Activated CD4-positive, CD25-positive, alpha-beta regulatory T cell treated with anti-CD3 and anti-CD28 coated beads, Interleukin-2, amount 50 U/mL, for 16 hours (primary cell): ENCODE results near the gene SPATA33.
"Not testable (repeated sequence)": the region's sequence is repeated elsewhere in the genome, so short reads cannot be mapped to it uniquely, and the experiment has no call there.

Experiments used
- DNase-seq: peaks from one replicate; pipeline ENCODE4 v3.0.0-alpha.2; 2020; ENCODE audit warnings: low read depth, low spot score

SPATA33 gene

DNA sequence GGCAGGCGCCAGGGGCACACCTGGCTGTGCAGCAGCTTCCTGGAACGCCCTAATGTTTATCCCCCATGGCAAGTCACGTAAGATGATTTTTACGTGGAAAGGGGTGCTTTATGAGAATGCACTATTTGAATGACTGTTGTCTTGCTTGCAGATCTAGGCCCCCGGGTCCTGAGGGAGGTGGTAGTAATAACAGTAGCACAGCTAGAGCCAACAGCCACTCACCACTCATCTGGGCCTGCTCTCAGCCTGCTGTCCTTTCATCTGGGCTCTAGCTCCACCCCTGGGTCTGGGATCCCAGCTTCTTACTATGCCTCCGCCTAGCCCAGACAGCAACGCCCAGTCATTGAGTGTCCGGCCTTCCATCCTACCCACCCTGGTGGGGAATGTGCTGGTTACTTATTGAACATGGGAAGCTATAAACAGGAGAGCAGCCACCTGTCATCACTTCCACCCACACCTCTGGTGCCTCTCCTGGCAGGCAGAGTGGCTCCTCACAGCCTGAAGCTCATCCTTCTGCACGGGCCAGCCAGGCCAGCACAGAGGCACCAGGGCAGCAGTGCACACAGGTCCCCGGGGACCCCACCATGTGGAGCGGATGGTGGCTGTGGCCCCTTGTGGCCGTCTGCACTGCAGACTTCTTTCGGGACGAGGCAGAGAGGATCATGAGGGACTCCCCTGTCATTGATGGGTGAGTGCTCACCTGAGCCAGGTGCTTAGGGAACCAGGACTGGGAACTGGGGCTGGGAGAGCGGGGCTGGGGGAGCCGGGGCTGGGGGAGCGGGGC, 27.6 kb upstream of the SPATA33 start:
- DNase-seq, result no peak

DNA sequence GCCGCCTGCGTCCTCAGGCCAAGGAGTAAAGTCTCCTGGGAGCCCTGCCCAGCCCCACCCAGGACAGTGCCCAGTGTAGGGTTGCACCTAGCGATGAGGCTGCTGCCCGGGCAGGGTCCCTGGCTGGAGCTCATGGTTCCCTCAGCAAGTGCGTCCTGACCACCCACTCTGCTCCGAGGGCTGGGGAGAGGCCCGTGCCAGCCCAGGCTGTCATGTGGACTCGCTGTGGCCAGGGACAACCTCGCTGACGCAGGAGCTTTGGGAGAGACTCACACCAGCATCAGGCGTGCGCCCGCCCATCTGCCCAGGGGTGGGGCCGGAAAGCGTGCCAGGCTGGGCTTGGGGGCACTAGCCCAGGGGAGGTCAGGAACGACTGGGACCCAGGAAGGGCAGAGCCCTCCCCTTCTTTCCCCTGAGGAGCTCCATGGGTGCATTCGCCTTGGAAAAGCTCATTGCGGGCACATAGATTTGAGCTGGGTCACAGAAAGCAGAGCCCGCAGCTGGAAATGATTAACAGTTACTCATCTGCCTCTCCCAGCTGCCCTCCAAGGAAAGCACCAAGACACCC, 24.5 kb upstream of the SPATA33 start:
- no peak for DNase-seq

DNA sequence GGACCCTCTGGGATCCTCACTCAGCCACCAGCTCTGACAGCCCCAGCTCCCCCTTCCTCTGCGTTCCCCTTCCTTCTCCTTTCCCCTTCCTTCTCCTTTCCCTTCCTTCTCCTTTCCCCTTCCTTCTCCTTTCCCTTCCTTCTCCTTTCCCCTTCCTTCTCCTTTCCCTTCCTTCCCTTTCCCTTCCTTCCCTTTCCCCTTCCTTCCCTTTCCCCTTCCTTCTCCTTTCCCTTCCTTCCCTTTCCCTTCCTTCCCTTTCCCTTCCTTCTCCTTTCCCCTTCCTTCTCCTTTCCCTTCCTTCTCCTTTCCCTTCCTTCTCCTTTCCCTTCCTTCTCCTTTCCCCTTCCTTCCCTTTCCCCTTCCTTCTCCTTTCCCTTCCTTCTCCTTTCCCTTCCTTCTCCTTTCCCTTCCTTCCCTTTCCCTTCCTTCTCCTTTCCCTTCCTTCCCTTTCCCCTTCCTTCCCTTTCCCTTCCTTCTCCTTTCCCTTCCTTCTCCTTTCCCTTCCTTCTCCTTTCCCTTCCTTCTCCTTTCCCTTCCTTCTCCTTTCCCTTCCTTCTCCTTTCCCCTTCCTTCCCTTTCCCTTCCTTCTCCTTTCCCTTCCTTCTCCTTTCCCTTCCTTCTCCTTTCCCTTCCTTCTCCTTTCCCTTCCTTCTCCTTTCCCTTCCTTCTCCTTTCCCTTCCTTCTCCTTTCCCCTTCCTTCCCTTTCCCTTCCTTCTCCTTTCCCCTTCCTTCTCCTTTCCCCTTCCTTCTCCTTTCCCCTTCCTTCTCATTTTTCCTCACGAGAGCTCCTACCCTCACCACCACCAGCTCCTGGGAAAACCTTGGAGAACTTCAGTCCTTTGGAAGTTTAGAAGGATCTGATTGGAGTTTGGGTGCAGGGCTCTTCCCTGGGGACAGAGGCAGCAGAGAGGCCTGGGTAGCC, 22.9 kb upstream of the SPATA33 start:
- not testable (repeated sequence) for DNase-seq

DNA sequence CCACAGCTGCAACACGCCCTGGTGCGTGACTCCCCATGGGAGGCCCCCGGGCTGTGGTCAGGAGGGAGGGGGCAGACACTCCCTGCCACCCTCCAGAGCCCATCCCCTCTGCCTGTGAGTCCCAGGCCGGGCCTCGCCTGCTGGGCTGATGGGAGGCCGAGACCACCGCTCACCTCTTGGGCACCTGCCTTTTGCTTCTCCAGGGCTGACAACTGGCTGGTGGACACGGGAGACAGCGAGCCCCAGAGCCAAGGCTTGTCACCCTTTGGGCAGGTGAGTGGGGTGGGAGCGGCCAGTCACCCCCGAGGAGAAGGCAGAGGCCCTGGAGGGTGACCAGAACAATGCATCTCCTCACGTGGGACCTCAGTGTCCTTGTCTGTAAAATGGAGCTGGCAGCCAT, 21.0 kb upstream of the SPATA33 start:
- no peak for DNase-seq

GRCh38 chr16:89637379-89637778, 20.3 kb upstream of the SPATA33 start:
- no peak for DNase-seq

DNA sequence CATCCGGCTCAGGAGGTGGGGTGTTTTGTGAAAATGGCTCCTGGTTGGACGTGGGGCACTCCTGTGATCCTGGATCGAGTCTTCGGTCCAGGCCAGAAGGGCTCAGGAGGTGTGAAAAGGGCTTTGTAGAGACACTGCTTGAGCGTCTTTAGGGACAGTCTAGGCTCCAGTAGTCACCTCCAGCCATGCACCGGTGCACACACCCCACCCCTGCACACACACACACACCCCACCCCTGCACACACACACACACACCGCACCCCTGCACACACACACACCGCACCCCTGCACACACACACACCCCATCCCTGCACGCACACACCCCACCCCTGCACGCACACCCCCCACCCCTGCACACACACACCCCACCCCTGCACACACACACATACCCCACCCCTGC, 19.2 kb upstream of the SPATA33 start:
- no peak for DNase-seq

DNA sequence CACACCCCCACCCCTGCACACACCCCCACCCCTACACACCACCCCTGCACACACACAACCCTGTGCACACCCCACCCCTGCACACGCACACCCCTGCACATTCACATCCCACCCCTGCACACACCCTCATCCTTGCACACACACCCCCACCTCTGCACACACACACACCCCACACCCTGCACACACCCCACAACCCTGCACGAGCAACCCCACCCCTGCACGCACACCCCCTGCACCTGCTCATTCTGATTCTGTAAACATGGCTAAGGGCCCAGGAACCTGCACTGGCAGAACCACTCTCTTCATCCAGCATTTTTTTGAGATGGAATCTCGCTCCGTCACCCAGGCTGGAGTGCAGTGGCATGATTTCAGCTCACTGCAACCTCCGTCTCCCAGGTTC, 18.3 kb upstream of the SPATA33 start:
- no peak for DNase-seq

- DNase-seq, result no peak
Measured at GRCh38 chr16:89641458-89642119, 16.0 kb upstream of the SPATA33 start.

GRCh38 chr16:89642574-89642973, 15.1 kb upstream of the SPATA33 start:
- DNase-seq, result no peak

DNA sequence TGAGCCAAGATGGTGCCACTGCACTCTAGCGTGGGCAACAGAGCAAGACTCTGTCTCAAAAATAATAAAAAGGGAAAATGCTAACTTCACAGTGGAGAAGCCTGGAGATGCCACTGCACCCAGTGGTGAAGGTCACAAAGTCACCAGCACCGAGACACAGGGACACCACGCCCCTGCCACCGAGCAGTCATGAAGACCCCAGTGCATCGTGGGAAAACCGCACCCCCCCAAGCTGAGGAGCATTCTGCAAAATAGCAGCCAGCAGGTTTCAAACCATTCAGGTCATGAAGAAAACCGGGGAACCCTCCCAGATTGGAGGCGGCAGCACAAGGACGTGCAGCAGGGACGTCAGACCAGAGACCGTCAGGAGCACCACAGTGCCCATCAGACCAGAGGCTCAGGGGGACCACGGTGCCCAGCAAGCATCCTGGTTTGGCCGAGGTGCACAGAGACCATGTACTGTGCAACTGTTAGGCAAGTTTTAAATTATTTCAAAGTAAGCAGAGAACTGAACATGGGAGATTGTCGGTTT, 13.8 kb upstream of the SPATA33 start:
- DNase-seq, result no peak

- no peak for DNase-seq
Measured at GRCh38 chr16:89645122-89645521, 12.5 kb upstream of the SPATA33 start.

GRCh38 chr16:89646270-89646669, 11.4 kb upstream of the SPATA33 start:
- no peak for DNase-seq

- no peak for DNase-seq
Measured at GRCh38 chr16:89646906-89647305, 10.7 kb upstream of the SPATA33 start.

DNA sequence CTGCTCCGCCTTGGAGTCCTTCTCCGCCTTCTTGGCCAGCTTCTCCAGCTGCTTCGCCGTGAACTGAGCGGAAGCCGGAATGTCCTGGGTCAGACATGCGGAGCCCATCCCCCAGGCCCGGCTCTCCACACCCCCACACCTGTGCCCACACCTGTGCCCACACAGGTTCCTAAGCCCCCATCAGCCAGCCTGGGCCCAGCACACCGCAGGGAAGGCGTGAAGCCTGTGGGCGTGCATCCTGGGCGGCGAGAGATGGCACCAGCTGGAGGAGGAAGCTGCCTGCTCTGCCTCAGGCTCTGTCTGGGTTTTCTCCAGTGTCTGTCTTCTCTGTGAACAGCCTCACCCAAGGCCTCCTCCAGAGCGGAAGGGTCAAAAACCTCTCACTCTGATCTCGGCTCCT, 6.1 kb upstream of the SPATA33 start:
- DNase-seq, result no peak

DNA sequence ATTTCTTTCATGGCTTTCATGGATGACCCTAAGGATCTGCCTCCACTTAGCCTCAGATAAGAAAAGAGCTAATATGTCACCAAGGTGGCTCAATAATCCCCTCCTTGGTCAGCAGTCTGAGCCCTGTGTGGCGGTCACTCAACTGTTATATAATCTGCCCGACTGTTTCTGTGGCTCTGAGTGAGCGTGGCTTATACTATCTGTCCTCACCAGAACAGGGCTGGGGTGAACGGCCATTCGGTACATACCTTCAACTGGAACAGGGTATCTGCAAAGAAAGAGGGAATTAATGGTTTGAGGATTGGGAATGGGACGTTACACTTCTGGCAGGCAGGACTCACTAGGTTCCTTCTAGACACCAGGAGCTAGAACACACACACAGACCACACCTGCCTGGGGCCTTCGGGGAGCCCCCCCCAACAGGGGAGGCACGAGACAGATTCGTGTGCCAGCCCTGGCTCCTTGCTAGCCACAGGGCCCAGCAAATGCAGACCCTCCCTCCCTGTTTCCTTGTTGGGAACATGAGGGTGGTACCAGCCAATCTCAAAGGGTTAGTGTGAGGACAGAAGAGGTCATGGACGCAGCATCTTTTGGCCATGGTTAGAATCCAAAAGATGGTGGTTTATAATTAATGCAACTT, 3.9 kb upstream of the SPATA33 start:
- DNase-seq, result no peak

GRCh38 chr16:89655062-89655643, 2.5 kb upstream of the SPATA33 start:
- DNase-seq, result no peak

DNA sequence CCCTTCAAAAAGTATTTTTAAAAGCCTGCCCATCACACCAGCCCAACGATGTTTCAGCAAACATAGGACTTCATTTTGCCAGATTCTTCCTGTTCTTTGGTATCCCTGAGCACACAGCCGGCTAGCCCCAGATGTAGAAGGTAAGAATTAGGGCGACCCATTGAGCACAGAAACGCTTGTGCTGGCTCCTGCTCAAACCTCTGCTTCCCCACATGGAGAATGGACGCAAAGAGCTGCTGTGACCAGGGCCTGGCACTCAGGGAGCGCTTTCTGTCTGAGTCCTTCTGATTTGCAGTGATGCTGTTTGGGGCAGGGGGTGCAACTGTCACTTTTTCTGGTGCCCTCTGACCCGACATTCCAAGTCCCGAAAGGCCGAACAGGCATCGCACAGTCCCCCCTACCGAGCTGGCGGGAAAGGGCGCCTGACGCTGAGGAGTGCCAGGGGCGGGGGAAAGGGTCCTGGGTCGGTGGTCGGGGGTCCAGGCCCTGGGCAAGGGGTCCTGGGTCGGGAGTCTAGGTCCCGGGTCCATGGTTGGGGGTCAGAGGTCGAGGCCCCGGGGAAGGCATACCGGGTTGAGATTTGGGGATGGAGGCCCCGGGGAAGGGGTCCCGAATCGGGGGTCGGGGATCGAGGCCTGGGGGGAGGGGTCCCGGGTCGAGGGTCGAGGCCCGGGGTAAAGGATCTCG, 1.1 kb upstream of the SPATA33 start:
- no peak for DNase-seq

DNA sequence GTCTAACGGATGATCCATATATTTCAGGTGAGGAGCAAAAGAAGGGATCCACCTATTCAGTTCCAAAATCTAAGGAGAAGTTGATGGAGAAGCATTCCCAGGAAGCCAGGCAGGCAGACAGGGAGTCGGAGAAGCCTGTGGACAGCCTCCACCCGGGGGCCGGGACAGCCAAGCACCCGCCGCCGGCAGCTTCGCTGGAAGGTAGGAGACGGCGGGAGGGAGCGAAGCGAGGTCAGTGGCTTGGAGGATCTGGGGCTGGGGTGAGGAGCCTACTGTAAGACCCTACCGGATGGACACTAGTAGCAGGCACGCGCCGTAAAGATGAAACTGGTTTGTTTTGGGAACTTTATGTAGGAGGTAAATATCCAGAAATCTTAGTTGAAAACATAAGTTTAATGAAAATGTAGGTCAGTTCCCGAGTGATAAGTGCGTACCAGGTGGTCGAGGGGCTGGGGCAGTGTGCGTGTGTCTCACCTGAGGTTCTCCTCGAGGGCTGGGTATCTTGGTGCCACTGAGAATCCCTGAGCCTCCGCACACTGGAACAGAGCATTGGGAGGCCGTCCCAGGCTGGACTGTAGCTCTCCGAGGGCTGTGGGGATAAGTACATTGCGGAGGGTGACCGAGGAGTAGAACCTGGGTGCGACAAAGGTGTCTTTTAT, 714 bp downstream of the SPATA33 start:
- DNase-seq, result no peak

DNA sequence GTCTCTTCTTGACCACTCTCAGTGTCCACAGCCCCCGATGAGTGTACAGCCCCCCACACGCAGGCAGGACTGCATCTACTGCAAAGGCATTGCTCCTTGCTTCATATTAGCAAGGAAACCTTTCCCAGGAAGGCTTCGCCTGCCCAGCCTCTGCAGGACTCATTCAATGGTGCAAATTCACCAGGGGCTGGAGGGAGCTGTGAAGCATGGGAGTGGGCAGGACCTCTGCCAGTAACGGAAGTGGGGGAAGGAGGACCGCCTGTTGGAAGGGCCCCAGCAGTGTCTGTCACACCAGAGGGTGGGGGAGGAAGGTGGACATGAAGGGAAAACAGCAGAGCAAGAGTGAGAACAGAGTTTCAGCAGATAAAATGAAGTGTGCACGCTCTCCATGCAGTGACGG, 2.5 kb downstream of the SPATA33 start:
- DNase-seq, result no peak

DNA sequence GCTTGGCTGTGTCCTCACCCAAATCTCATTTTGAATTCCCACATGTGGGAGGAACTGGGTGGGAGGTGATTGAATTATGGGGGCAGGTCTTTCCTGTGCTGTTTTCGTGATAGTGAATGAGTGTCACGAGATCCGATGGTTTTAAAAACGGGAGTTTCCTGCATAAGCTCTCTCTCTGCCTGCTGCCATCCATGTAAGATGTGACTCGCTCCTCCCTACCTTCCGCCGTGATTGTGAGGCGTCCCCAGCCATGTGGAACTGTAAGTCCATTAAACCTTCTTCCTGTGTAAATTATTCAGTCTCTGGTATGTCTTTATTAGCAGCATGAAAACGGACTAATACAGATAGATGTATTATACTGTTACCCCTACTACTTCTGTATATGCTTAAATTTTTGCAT, 3.6 kb downstream of the SPATA33 start:
- DNase-seq, result no peak
